ENCODE results near the gene MOCS2. TPM values are rescaled to one million over a fixed set of nuclear protein-coding genes. Genes with fewer than 3 reads are reported as not detected.

Gene MOCS2
- polyA plus RNA-seq, 3 donors: 4.4 to 20.5 (median 18.4) TPM

DNA sequence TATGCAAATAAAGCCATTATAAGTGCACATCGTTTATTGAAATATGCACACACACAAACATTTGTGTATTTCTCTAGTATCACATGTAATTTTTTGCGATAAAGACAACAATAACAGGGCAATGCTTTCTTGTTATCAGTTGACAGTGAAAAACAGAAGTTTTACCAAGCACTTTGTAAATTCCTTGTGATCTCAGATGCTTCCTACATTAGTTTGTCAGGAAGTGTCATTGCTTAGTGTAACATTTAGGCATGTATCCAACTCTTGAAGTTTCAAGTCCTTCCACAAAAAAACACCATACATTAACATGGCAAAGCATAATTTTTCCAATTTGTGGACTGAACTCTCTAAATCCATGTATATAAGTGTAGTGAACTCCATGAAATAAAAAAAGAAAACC lies 46.4 kb downstream of the MOCS2 start:
- H3K27me3 ChIP-seq (ENCODE audit: control insufficient read depth in 2 of 2, insufficient read depth in 2 of 2, low read length in 2 of 2): no peaks in the 10 kb centered on the region

DNA sequence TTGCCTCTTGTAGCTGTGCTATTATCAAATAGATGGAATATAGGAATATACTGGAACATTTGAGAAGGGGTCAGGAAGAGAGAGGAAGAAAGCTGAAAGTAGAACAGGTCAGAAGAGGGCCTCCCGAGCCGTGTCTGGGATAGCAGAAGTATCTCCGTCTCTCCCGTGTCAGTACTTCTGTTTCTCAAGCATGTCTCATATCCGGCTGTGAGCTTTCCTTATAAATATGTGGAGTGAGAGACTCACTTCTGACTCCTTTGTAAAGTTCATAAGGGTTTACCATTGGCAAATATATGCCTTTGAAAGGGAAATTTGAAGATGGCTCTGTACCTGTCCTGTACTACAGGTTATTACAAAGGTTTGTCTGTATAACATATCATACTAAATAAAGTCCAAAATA lies 50.3 kb downstream of the MOCS2 start:
- TF ChIP-seq, protein P1, sequence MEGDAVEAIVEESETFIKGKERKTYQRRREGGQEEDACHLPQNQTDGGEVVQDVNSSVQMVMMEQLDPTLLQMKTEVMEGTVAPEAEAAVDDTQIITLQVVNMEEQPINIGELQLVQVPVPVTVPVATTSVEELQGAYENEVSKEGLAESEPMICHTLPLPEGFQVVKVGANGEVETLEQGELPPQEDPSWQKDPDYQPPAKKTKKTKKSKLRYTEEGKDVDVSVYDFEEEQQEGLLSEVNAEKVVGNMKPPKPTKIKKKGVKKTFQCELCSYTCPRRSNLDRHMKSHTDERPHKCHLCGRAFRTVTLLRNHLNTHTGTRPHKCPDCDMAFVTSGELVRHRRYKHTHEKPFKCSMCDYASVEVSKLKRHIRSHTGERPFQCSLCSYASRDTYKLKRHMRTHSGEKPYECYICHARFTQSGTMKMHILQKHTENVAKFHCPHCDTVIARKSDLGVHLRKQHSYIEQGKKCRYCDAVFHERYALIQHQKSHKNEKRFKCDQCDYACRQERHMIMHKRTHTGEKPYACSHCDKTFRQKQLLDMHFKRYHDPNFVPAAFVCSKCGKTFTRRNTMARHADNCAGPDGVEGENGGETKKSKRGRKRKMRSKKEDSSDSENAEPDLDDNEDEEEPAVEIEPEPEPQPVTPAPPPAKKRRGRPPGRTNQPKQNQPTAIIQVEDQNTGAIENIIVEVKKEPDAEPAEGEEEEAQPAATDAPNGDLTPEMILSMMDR (IDR thresholded peaks at IDR 0.05): no peak
- DNase-seq: no peak
- no peaks in the 10 kb centered on the region for H3K36me3 Mint-ChIP-seq
- intact Hi-C loops (cut with micrococcal nuclease): no loop called here
- no peak overlapping the region for H3K27ac Mint-ChIP-seq
- Histone ChIP-seq H3K9ac (ENCODE audit: insufficient read depth, low read length, poor library complexity, severe bottlenecking) (no peak overlapping the region), H3K27me3 (ENCODE audit: control insufficient read depth in 2 of 2, insufficient read depth in 2 of 2, low read length in 2 of 2) (no peaks in the 10 kb centered on the region), H3K4me1 (ENCODE audit: control insufficient read depth in 1 of 2, insufficient read depth in 2 of 2, low read length in 2 of 2) (no peaks in the 10 kb centered on the region), H3K36me3 (replicated peaks in 1 of 2; ENCODE audit: control insufficient read depth in 1 of 2, insufficient read depth in 2 of 2, low read length in 2 of 2) (no peaks in the 10 kb centered on the region), H3K79me2 (ENCODE audit: insufficient read depth, low read length) (no peaks in the 10 kb centered on the region), H3K4me3 (replicated peaks in 1 of 3; ENCODE audit: low read depth in 2 of 3, low read length in 3 of 3) (no peak overlapping the region), H3K9me3 (replicated peaks in 1 of 2; ENCODE audit: control insufficient read depth in 1 of 2, insufficient read depth in 1 of 2, low read length in 2 of 2) (no peaks in the 10 kb centered on the region), H3K27ac (ENCODE audit: low read depth in 1 of 2, low read length in 2 of 2) (no peak overlapping the region), H2AFZ (ENCODE audit: insufficient read depth, low read depth, low read length, poor library complexity, severe bottlenecking) (no peak overlapping the region), H4K20me1 (ENCODE audit: insufficient read depth, low read length) (no peaks in the 10 kb centered on the region), H3K4me2 (replicated peaks; ENCODE audit: extremely low read depth, low read length, poor library complexity, severe bottlenecking) (no peak overlapping the region)
- H3K4me1 Mint-ChIP-seq: no peaks in the 10 kb centered on the region
- H3K4me3 Mint-ChIP-seq: no peak overlapping the region
- 100% methylated on average over 5 of the region's 5 CpGs for WGBS (ENCODE audit: insufficient coverage)
- H3K9me3 Mint-ChIP-seq: no peaks in the 10 kb centered on the region
- H3K27me3 Mint-ChIP-seq (ENCODE audit: low read depth in 3 of 3): peaks cover 0 to 1% (median 0%) of the 10 kb centered on the region in 3 donors

More for the DNA sequence above, 46.4 kb downstream of the MOCS2 start:
- Histone ChIP-seq H3K79me2 (ENCODE audit: insufficient read depth, low read length) (no peaks in the 10 kb centered on the region), H4K20me1 (ENCODE audit: insufficient read depth, low read length) (no peaks in the 10 kb centered on the region), H3K4me1 (ENCODE audit: control insufficient read depth in 1 of 2, insufficient read depth in 2 of 2, low read length in 2 of 2) (no peaks in the 10 kb centered on the region), H3K36me3 (replicated peaks in 1 of 2; ENCODE audit: control insufficient read depth in 1 of 2, insufficient read depth in 2 of 2, low read length in 2 of 2) (no peaks in the 10 kb centered on the region), H3K27ac (ENCODE audit: low read depth in 1 of 2, low read length in 2 of 2) (no peak overlapping the region), H3K4me3 (replicated peaks in 1 of 3; ENCODE audit: low read depth in 2 of 3, low read length in 3 of 3) (no peak overlapping the region), H2AFZ (ENCODE audit: insufficient read depth, low read depth, low read length, poor library complexity, severe bottlenecking) (no peak overlapping the region), H3K4me2 (replicated peaks; ENCODE audit: extremely low read depth, low read length, poor library complexity, severe bottlenecking) (no peak overlapping the region), H3K9ac (ENCODE audit: insufficient read depth, low read length, poor library complexity, severe bottlenecking) (no peak overlapping the region), H3K9me3 (replicated peaks in 1 of 2; ENCODE audit: control insufficient read depth in 1 of 2, insufficient read depth in 1 of 2, low read length in 2 of 2) (no peaks in the 10 kb centered on the region)
- no CpG with 5 or more reads among the region's 2 CpGs for WGBS (ENCODE audit: insufficient coverage)
- Mint-ChIP-seq H3K4me3 (no peak overlapping the region), H3K4me1 (no peaks in the 10 kb centered on the region), H3K27ac (no peak overlapping the region), H3K27me3 (ENCODE audit: low read depth in 3 of 3) (peaks cover 0 to 1% (median 0%) of the 10 kb centered on the region in 3 donors), H3K36me3 (no peaks in the 10 kb centered on the region), H3K9me3 (no peaks in the 10 kb centered on the region)
- intact Hi-C loops (cut with micrococcal nuclease): no loop called here
- DNase-seq: no peak
- TF ChIP-seq, protein P1 (IDR thresholded peaks at IDR 0.05): no peak
